ENCODE results near the gene SIGLEC15. TPM values are rescaled to one million over a fixed set of nuclear protein-coding genes. Genes with fewer than 3 reads are reported as not detected.
A peak's percentile ranks its signal among the peaks of the same experiment; 100 is the strongest.

SIGLEC15 gene
- total RNA-seq, 2 donors from 2014 or later = 0.49 to 0.54 TPM

- Histone ChIP-seq H3K27ac (no peak overlapping the region), H3K36me3 (no peaks in the 10 kb centered on the region), H3K9me3 (no peaks in the 10 kb centered on the region), H3K4me3 (no peak overlapping the region), H3K27me3 (replicated peaks; ENCODE audit: insufficient read depth) (no peaks in the 10 kb centered on the region), H3K4me1 (ENCODE audit: control insufficient read depth in 1 of 2, low read depth in 2 of 2) (no peaks in the 10 kb centered on the region)
- no peak for DNase-seq (ENCODE audit: low spot score)
- no peak for TF ChIP-seq CTCF (IDR thresholded peaks at IDR 0.05)
- no peak for ATAC-seq (ENCODE audit: insufficient number of reproducible peaks, low FRiP score, low read depth)
Measured at GRCh38 chr18:45792506-45793263, 32.8 kb upstream of the SIGLEC15 start.

- Histone ChIP-seq H3K4me3 (no peak overlapping the region), H3K9me3 (no peaks in the 10 kb centered on the region), H3K4me1 (ENCODE audit: control insufficient read depth in 1 of 2, low read depth in 2 of 2) (no peaks in the 10 kb centered on the region), H3K36me3 (no peaks in the 10 kb centered on the region), H3K27me3 (replicated peaks; ENCODE audit: insufficient read depth) (no peaks in the 10 kb centered on the region), H3K27ac (no peak overlapping the region)
- TF ChIP-seq CTCF (IDR thresholded peaks at IDR 0.05) = no peak
- DNase-seq (ENCODE audit: low spot score) = no peak
- no peak for ATAC-seq (ENCODE audit: insufficient number of reproducible peaks, low FRiP score, low read depth)
Measured at GRCh38 chr18:45793264-45793965, 32.1 kb upstream of the SIGLEC15 start.

GRCh38 chr18:45801416-45802004 is 24.0 kb upstream of the SIGLEC15 start:
- Histone ChIP-seq H3K27ac (no peak overlapping the region), H3K9me3 (no peaks in the 10 kb centered on the region), H3K27me3 (replicated peaks; ENCODE audit: insufficient read depth) (no peaks in the 10 kb centered on the region), H3K4me3 (no peak overlapping the region), H3K36me3 (no peaks in the 10 kb centered on the region), H3K4me1 (ENCODE audit: control insufficient read depth in 1 of 2, low read depth in 2 of 2) (peaks cover 5 to 23% of the 10 kb centered on the region in 2 donors)
- no peak for DNase-seq (ENCODE audit: low spot score)
- no peak for ATAC-seq (ENCODE audit: insufficient number of reproducible peaks, low FRiP score, low read depth)
- TF ChIP-seq CTCF (IDR thresholded peaks at IDR 0.05) = no peak

- TF ChIP-seq CTCF (IDR thresholded peaks at IDR 0.05) = no peak
Measured at GRCh38 chr18:45802814-45803492, 22.5 kb upstream of the SIGLEC15 start.

GRCh38 chr18:45805551-45805950 is 19.9 kb upstream of the SIGLEC15 start:
- H3K4me1 ChIP-seq (ENCODE audit: control insufficient read depth in 1 of 2, low read depth in 2 of 2) = peaks cover 5 to 23% of the 10 kb centered on the region in 2 donors
- H3K36me3 ChIP-seq = no peaks in the 10 kb centered on the region
- ATAC-seq (ENCODE audit: insufficient number of reproducible peaks, low FRiP score, low read depth) = no peak
- TF ChIP-seq CTCF (IDR thresholded peaks at IDR 0.05) = no peak
- no peak overlapping the region for H3K4me3 ChIP-seq
- H3K27ac ChIP-seq = no peak overlapping the region
- no peak for DNase-seq (ENCODE audit: low spot score)
- H3K27me3 ChIP-seq (replicated peaks; ENCODE audit: insufficient read depth) = no peaks in the 10 kb centered on the region
- no peaks in the 10 kb centered on the region for H3K9me3 ChIP-seq

More at GRCh38 chr18:45802814-45803492, 22.5 kb upstream of the SIGLEC15 start:
- peak overlapping the region; percentile 53 to 56 for H3K27ac ChIP-seq
- peaks cover 5 to 23% of the 10 kb centered on the region in 2 donors for H3K4me1 ChIP-seq (ENCODE audit: control insufficient read depth in 1 of 2, low read depth in 2 of 2)
- ATAC-seq (ENCODE audit: insufficient number of reproducible peaks, low FRiP score, low read depth) = peak; percentile 96
- no peaks in the 10 kb centered on the region for H3K27me3 ChIP-seq (replicated peaks; ENCODE audit: insufficient read depth)
- no peaks in the 10 kb centered on the region for H3K36me3 ChIP-seq
- H3K4me3 ChIP-seq = no peak overlapping the region
- DNase-seq (ENCODE audit: low spot score) = peak; percentile 22
- no peaks in the 10 kb centered on the region for H3K9me3 ChIP-seq
